Endothelial cell of umbilical vein (primary cell): ENCODE data around the gene VPS52. TPM values are rescaled to one million over a fixed set of nuclear protein-coding genes. Genes with fewer than 3 reads are reported as not detected.
A peak's percentile ranks its signal among the peaks of the same experiment; 100 is the strongest.

ENCODE experiments used
- BruUV-seq: library from RNA; stranded (reverse); fragments of 400-500 nt; replicated peaks from 2 replicates; lab custom pipeline; 2021; lab: Mats Ljungman, UMichigan
- CTCF ChIA-PET: fragments of 300-600, 350-600 bp; sonication (Branson Sonifier 250); formaldehyde crosslinking; loops from one replicate; lab custom pipeline; 2021; ENCODE audit warnings: antibody characterized with exemption, inconsistent platforms; lab: Charles Lee
- POLR2A ChIA-PET: fragments of 300-600, 350-600 bp; sonication (Branson Sonifier 250); formaldehyde crosslinking; loops from one replicate; lab custom pipeline; 2021; ENCODE audit warnings: antibody characterized with exemption, inconsistent platforms; lab: Charles Lee
- DNase-seq: peaks from one replicate; pipeline ENCODE4 v3.0.0-alpha.2; 2011; ENCODE audit warnings: low read depth, low spot score
- FAIRE-seq: peaks from 2 replicates; lab custom pipeline; 2011; peaks lifted over from hg19 to GRCh38; lab: Jason Lieb, UNC
- H2AFZ ChIP-seq: 2 replicates; pipeline ENCODE4 v1.6.0; 2012; ENCODE audit warnings: low read depth, low read length, control low read depth, inconsistent platforms
- H3K27ac ChIP-seq: 2 replicates; pipeline ENCODE4 v1.5.1; 2011; ENCODE audit warnings: low read depth, mild to moderate bottlenecking, control low read depth, low read length, moderate library complexity; ENCODE audit not compliant: insufficient read depth
- H3K27me3 ChIP-seq, 2 experiments: 2 replicates each; pipeline versions ENCODE4 v1.6.0 to v1.6.1; 2011; ENCODE audit warnings: low read length in 2 of 2, mixed read lengths in 1 of 2; ENCODE audit not compliant: control insufficient read depth in 2 of 2, insufficient read depth in 2 of 2
- H3K36me3 ChIP-seq, 2 experiments: 2 replicates in 1 of 2; 3 replicates in 1 of 2; pipeline ENCODE4 v1.5.1; 2011; ENCODE audit warnings: low read length in 2 of 2, mild to moderate bottlenecking in 1 of 2, moderate library complexity in 1 of 2; ENCODE audit not compliant: control insufficient read depth in 2 of 2, insufficient read depth in 2 of 2; ENCODE audit errors: extremely low read depth in 1 of 2
- H3K4me1 ChIP-seq: 3 replicates; pipeline ENCODE4 v1.5.1; 2011; ENCODE audit warnings: mild to moderate bottlenecking, low read length; ENCODE audit not compliant: control insufficient read depth, insufficient read depth; ENCODE audit errors: extremely low read depth
- H3K4me2 ChIP-seq: 2 replicates; pipeline ENCODE4 v1.6.1; 2011; ENCODE audit warnings: low read length, control low read depth, mixed read lengths; ENCODE audit not compliant: insufficient read depth
- H3K4me3 ChIP-seq, 3 experiments: fragments of 200-600 bp in 1 of 3; sonication (generic), shearing (Covaris generic) in 1 of 3; replicated peaks in 1 of 3; 2 replicates each; pipeline ENCODE4 v1.5.1; 2011 to 2016; ENCODE audit warnings: control low read depth in 3 of 3, low read length in 3 of 3, mild to moderate bottlenecking in 2 of 3, inconsistent platforms in 1 of 3, low read depth in 1 of 3, moderate library complexity in 1 of 3; ENCODE audit not compliant: insufficient read depth in 1 of 3
- H3K79me2 ChIP-seq: 2 replicates; pipeline ENCODE4 v1.6.0; 2012; ENCODE audit warnings: low read length, inconsistent platforms; ENCODE audit not compliant: control insufficient read depth, insufficient read depth
- H3K9ac ChIP-seq: replicated peaks from 2 replicates; pipeline ENCODE3; 2011; ENCODE audit warnings: low read length, control low read depth; ENCODE audit not compliant: insufficient read depth; ENCODE audit errors: extremely low read depth
- H3K9me1 ChIP-seq: replicated peaks from 3 replicates; pipeline ENCODE4 v1.6.0; 2011; ENCODE audit warnings: mild to moderate bottlenecking, low read length; ENCODE audit not compliant: control insufficient read depth, insufficient read depth; ENCODE audit errors: extremely low read depth
- H3K9me3 ChIP-seq: replicated peaks from 2 replicates; pipeline ENCODE4 v1.5.1; 2012; ENCODE audit warnings: low read length, inconsistent platforms; ENCODE audit not compliant: control insufficient read depth, insufficient read depth
- H4K20me1 ChIP-seq: replicated peaks from 2 replicates; pipeline ENCODE3; 2011; ENCODE audit warnings: mild to moderate bottlenecking, low read length; ENCODE audit not compliant: control insufficient read depth, insufficient read depth; ENCODE audit errors: extremely low read depth
- CTCF ChIP-seq, 2 donors: IDR thresholded peaks; 1 replicate in 1 of 2; 2 replicates in 1 of 2; pipeline ENCODE4 v1.5.1; 2011; ENCODE audit warnings: low read length in 2 of 2, mild to moderate bottlenecking in 2 of 2, moderate library complexity in 2 of 2, control low read depth in 1 of 2, inconsistent platforms in 1 of 2, low read depth in 1 of 2; ENCODE audit not compliant: insufficient read depth in 1 of 2; ENCODE audit errors: extremely low read depth in 1 of 2
- JUN ChIP-seq: IDR thresholded peaks from 2 replicates; pipeline ENCODE4 v1.6.1; 2011; ENCODE audit warnings: borderline replicate concordance, low read depth; ENCODE audit not compliant: insufficient read length, insufficient read depth
- MYC ChIP-seq: IDR thresholded peaks from one replicate; pipeline ENCODE4 v1.6.1; 2011; ENCODE audit warnings: mild to moderate bottlenecking, low read depth, low read length
- POLR2A ChIP-seq: IDR thresholded peaks from 2 replicates; pipeline ENCODE4 v1.6.1; 2012; ENCODE audit warnings: low read depth, mild to moderate bottlenecking, control low read depth, low read length
- POLR2AphosphoS5 ChIP-seq: IDR thresholded peaks from 2 replicates; pipeline ENCODE4 v1.6.1; 2012; ENCODE audit warnings: low read depth, mild to moderate bottlenecking, control low read depth, low read length, moderate library complexity; ENCODE audit not compliant: insufficient read depth
- dilution Hi-C: fragments of 300-500 bp; cut with MboI; formaldehyde crosslinking; loops from one replicate; pipeline ENCODE4 v1.15.0; 2019; ENCODE audit warnings: low sequenced_read_pairs; ENCODE audit not compliant: extremely low pct_ligation_motif_present
- intact Hi-C: fragments of 100-400 bp; cut with micrococcal nuclease; formaldehyde crosslinking; loops from one replicate; pipeline ENCODE4 v1.10.0; 2022
- polyA plus RNA-seq, 4 experiments: library from polyadenylated mRNA; depleted of rRNA in 3 of 4; stranded (reverse) in 3 of 4; unstranded in 1 of 4; fragments of >200 nt; gene quantifications; 2 replicates each; pipeline versions ENCODE4 v1.2.1 to v1.2.3, GENCODE V29; 2011 to 2012; ENCODE audit warnings: missing spikeins in 1 of 4
- total RNA-seq: library from RNA; stranded (reverse); gene quantifications from 2 replicates; pipeline ENCODE4 v1.2.3, GENCODE V29; 2021

The VPS52 gene
- total and polyA plus RNA-seq, 2 donors (not counting 3 experiments of a cell fraction or from before 2014, with no cell fraction given) = 49.2 to 112 TPM

DNA sequence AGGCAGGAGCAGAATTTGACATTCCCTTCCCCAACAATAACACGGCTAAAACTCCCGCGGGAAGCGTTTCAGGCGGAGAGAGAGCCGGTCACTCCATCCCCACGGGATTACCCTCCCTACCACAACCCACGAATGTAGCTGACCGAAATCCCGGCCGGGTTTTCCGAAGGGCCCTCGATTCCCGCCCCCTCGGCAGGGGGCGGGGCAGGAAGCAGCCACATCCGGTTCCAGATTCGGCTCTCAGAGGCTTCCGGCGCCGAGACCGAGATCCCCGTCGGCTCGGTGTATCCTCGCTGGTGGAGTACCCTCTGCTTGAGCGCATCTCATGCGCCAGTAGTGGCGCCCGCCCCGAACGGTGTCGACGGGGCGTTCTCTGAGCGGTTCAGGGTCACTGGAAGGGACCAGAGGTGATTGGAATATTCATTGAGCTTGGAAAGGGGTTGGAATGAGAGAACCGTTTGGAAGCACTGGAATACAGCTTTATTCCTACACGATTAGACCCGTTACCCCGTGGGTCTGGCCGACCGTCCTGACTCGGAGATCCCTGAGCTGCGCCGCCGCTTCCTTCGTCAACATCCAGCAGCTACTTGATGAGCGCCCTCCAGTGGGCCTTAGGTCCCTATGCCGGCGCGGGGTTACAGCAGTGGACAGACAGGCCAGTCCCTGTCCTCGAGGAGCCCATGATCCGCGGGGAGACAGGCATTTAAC lies 27.7 kb upstream of the VPS52 start:
- peak overlapping the region; percentile 70 for H3K4me2 ChIP-seq
- peaks cover 13% of the 10 kb centered on the region for H3K4me1 ChIP-seq
- H3K79me2 ChIP-seq = peaks cover 16% of the 10 kb centered on the region
- H3K27ac ChIP-seq = peak overlapping the region; percentile 80
- BruUV-seq = TSS peak; percentile 88
- ChIA-PET POLR2A (interaction anchor here (1.0 to 1.7 kb wide), 3 partner anchors 18 to 50 kb away, joined by 3 to 8 read pairs (median 6); partner anchors contain the start of gene ZBTB22), CTCF (interaction anchor here (0.8 to 3.3 kb wide), 15 partner anchors 9 to 126 kb away, joined by 3 to 39 read pairs (median 9); partner anchors contain the start of genes B3GALT4, PFDN6, RPS18 and TAPBP)
- TF ChIP-seq POLR2A (peak; percentile 98), POLR2AphosphoS5 (peak; percentile 93), MYC (no peak), JUN (no peak), CTCF (IDR thresholded peaks at IDR 0.05; ENCODE audit: extremely low read depth in 1 of 2, insufficient read depth in 1 of 2, low read depth in 1 of 2, low read length in 2 of 2) (peak; percentile 70 to 84)
- H3K9ac ChIP-seq = peak overlapping the region; percentile 65
- H3K27me3 ChIP-seq = no peaks in the 10 kb centered on the region
- dilution Hi-C loops = no loop called here
- H3K9me1 ChIP-seq = no peaks in the 10 kb centered on the region
- H2AFZ ChIP-seq = peak overlapping the region; percentile 40
- no peaks in the 10 kb centered on the region for H3K9me3 ChIP-seq
- DNase-seq (peak; percentile 88), FAIRE-seq (peak; percentile 98)
- intact Hi-C loops = loop anchor here (1.0 kb wide), 4 partner anchors 10 to 27 kb away; partner anchors contain the start of genes PFDN6, RPS18, TAPBP and WDR46
- H3K4me3 ChIP-seq = peak overlapping the region; percentile 55 to 82 (median 67)
- peaks cover 3 to 18% of the 10 kb centered on the region in 2 experiments for H3K36me3 ChIP-seq
- H4K20me1 ChIP-seq = no peaks in the 10 kb centered on the region
